ENCODE results near the gene ANKS1A.

GRCh38 chr6:35033683-35034082 is 144.6 kb downstream of the ANKS1A start:
- TF ChIP-seq EZH2 (IDR thresholded peaks at IDR 0.05; ENCODE audit: insufficient read depth, poor library complexity, severe bottlenecking) (no peak), EZH2phosphoT487 (IDR thresholded peaks at IDR 0.05; ENCODE audit: insufficient read depth, low read depth) (no peak)
